Right lung (tissue), 5 donors: ENCODE measurements around the gene ADSS2. TPM values are rescaled to one million over a fixed set of nuclear protein-coding genes. Genes with fewer than 3 reads are reported as not detected.
"Not testable (repeated sequence)": the region's sequence is repeated elsewhere in the genome, so short reads cannot be mapped to it uniquely, and the experiment has no call there.

Experiments used
- DNase-seq, 2 donors: peaks; one replicate each; pipeline ENCODE4 v3.0.0-alpha.2; 2013
- polyA plus RNA-seq, 5 donors: library from polyadenylated mRNA; unstranded; fragments of 120-200 nt; gene quantifications; one replicate each; pipeline versions ENCODE4 v1.2.1 to v1.2.3, GENCODE V29; 2013; ENCODE audit warnings: inconsistent platforms in 1 of 5, low replicate concordance in 1 of 5; ENCODE audit not compliant: insufficient read length in 5 of 5, insufficient read depth in 1 of 5

The ADSS2 gene
- polyA plus RNA-seq, 5 donors: 43.6 to 60.7 (median 55.2) TPM

DNA sequence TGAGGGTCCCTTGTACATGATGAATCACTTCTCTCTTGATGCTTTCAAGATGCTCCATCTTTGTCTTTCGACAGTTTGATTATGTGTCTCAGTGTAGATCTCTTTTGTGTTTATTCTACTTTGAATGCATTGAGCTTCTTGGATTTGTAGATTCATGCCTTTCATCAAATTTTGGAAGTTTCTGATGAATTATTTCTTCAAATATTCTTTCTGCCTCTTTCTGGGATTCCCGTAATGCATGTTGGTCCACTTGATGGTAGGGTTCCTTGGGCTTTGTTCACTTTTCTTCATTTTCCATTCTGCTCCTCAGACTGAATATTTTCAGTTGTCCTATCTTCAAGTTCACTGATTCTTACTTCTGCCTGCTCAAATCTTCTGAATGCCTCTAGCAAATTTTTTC, 50.7 kb downstream of the ADSS2 start:
- DNase-seq: no peak

DNA sequence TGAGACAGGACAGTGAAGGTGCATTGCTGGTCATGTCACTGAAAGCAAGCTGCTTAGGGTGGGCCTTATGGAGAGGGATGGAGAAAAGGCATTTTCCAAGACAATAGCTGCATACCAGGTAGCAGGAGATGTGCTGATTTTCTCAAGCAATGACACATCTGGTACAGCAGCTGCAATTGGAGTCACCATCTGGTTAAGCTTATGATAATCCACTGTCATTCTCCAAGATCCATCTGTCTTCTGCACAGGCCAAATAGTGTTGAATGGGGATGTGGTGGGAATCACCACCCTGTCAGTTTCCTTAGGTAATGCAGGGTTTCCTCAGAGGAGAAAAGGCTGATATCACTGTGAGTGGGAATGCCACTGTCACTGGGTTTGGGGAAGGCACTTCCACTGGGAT, 54.6 kb downstream of the ADSS2 start:
- no peak for DNase-seq

DNA sequence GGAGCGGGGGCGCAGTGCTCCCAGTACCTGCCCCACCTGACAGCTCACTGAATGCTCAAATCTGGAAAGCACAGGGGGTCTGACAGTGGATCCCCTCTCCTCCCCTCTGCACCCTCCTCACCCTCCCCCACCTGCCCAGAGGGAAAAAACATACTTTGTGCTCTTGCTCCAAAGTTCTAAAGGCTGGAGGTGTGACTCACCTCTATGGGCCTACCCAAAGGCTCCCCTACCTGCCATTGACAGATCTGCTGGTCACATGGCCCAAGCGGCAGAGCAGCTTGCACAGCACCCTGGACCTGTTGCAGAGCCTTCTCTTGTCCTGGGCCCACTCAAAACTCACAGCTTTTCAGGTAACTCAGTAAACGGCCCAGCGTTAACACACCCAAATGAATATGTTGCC, 55.7 kb downstream of the ADSS2 start:
- DNase-seq: no peak

DNA sequence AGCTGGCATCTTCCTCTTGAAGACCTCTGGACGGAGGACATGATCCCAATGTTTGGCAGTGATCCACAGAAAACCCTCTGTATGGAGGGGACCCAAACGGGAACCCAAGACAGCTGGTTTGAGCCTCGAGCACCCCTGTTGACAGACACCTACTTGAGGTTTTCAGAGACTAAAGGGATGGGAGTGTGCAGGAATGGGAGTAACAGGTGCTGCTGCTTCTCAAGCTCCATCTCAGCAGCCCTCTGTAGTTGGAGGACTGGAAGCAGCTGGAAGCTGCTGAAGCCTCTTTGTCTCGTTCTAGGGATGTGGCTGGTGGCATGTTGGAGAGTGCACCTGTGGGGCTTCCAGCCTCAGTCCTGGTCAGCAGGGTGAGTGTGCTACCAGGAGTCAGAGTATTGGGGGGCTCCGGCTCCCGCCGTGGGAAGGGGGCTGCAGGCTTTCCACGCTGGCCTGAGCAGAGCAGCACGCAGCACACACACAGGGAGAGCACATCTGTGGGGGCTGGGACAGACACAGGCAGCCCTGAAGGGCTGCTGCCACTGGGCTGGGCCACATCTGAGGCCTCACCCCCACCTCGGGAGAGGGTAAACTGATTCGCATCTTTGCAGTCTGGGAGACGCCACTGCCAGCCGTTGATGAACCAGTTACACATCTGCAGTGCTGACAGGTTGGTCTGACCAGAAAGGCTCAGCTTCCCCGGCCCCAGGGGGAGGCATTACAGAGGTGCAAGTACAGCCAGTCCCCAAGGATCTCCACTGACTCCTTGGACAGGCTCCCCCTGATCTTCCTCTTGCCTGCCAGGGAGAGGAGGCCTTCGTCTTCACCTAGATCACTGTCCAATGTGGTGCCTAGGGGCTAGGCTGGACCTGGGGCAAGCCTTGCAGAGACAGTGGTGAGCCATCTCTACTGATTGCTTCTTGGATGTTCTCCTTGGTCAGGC, 56.6 kb downstream of the ADSS2 start:
- DNase-seq: no peak

DNA sequence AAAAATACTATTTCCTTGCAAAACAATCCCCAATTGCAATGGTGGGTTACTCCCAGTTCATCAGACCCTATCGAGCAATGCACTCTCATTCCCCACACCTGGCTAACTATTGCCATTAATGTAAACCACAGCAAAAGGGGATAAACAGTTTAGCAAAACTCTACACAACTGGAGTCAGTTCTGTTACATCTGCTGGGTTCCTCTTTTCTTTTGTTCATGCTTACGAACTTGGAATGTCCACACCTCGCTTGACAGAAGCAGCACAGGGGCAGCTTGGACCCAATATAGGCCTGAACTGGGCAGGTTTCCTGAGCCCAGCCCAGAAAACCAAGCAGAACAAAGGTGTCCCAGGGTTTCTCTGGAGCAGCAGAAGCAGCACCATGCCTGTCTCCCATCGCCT, 57.4 kb downstream of the ADSS2 start:
- DNase-seq: no peak

DNA sequence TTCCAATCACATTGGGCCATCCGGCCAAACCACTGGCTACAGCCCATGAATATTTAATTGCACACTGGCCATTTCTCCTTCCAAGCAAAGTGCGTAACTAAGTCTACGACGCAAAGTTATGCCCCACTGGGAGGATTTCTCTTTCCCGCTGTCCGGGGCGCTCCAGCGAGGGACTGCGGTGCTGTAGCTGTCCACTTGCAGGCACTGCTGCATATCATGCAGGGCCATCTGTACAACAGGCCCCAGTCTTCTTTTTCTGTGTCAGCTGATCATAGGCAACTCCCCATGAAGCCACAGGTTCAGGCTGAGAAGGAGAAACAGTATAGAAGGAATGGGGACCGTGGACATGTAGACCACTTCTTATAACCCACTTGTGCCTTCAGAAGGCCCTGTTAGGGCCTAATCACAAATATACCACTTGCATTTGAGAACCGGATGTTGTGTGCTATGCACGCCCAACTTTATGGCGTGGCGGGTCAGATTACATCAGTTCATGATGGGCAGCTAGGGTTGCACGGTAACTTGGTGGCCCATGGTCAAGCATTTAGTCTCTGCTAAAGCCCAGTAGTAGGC, 58.0 kb downstream of the ADSS2 start:
- DNase-seq: no peak

DNA sequence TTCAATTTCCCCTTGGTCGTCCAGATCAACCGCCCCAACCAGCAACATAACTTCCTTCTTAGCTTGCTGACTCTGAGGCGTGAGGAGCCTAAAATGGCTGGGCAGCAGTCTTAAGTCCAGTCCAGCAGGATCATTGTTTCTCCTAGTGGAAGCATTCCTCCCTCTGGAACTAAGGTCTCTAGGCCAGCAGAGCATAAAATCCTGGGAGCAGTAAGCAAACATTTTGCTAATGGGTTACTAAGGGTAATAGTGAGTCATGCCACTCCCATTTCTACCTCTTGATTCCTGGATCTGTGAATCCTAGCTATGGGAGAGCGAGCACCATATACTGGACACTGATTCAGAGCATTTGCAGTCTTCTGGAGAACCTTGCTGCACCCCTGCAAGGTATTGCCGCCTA, 59.9 kb downstream of the ADSS2 start:
- no peak for DNase-seq

DNA sequence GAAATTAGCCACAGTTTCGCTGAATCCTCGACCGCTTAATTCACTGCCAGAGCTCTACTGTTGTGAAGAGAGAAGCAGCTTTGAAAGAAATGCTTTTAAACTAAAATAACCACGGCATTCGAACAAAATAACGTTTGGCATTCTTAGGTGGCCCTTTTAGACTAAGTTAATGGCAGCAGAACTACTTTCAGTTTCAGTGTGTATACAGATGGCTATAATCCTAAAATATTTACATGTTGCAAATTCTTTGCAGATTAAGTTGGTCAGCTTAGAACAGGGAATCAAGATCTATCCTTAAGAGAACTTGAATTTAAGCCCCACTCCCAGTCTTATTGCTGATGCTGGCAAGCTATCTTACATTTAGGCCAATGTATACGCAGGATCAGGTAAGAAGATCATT, 62.7 kb downstream of the ADSS2 start:
- DNase-seq: no peak

DNA sequence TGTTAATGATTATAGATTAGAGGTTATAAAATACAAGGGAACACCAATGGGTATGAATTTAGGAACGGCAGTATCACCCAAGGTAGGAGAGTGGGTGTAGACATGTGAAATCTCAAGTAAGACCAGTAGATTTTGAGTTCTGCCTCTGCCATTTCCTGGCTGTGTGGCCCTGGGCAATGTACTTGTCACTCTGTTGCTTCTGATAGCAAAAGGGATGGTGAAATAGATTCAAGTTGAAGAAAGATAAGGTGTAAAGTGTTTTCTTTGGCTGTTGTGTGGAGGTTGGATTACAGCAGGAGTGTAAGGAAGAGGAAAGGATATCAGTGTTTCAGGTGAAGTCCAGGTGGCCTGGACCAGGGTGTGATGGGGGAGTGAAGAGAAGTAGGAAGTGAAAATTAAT, 64.3 kb downstream of the ADSS2 start:
- no peak for DNase-seq

DNA sequence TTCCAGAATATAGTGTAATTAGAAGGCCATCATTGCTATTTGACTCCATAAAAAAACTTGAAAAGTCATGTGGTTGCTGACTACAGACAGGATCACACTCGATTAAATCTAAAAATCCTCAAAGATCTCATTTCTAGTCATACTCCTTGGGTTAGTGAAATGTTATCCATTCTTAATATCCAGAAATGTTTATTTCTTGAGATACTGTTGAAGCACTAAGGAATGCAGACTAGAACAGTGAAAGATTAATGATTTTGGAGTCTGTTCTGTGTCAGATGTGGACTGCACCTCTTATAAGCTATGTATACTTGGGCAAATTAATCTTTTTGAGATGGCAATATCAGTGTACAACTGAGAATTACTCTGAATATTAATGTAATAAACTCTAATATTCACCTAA, 65.1 kb downstream of the ADSS2 start:
- no peak for DNase-seq

DNA sequence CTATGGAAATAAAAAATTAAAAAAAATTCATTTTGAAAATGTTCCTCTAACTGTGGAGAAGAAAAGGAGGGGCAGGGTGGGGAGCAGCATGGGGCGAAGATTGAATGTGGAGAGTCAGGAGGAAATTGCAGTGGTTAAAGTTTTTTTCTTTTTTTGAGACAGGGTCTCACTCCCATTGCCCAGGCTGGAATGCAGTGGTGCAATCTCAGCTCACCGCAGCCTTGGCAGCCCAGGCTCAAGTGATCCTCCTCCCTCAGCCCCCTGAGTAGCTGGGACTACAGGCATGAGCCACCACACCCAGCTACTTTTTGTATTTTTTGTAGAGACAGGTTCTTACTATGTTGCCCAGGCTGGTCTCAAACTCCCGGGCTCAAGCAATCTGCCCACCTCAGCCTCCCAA, 67.6 kb downstream of the ADSS2 start:
- no peak for DNase-seq

DNA sequence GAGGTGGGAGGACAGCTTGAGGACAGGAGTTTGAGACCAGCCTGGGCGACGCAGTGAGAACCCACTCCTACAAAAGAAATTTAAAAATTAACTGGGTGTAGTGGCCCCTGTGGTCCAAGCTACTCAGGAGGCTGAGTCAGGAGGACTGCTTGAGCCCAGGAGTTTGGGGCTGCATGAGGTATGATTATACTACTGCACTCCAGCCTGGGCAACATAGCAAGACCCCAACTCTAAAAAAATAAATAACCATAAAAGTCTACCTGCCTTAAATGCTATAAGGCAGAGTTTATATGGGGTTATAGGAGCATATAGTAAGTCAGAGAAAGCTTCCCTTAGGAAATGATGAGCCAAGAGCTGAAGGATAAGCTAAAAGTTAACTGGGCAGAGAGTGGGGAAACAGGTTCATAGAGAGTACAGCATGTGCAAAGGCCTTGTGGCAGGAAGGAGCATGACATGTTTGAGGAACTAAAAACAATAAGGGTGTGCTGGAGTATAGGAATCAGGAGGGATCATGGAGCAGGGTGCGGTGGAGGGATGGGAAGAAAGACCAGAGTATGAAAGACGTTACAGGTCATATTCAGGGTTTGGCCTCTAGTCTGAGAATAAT, 68.3 kb downstream of the ADSS2 start:
- no peak for DNase-seq

DNA sequence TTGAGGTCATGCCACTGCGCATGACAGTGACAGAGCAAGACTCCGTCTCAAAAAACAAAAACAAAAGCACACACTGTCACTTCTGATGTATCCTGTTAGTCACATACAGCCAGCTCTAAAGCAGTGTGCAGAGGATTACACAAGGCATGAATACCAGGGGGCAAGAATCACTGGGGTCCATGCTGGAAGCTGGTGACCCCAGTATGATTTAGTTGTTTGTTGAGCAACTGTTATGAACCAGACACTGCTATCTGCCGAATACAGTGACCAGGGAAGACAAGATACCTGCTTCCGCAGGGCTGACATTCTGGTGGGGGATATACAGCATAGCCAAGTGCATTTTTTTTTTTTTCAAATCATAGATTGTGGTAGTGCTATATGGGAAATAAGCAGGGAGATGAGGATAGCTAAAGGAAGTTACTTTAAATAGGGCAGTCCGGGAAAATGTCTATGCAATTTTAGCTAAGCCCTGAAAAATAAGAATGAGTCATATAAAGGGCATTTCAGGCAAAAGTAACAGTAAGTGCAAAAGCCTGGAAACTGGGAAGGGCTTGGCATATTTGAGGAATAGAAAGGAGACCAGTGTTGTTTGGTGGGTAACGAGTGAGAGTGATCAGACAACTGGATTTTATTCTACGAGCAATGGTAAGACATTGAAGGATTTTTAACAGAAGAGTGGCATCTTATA, 69.7 kb downstream of the ADSS2 start:
- DNase-seq: no peak

DNA sequence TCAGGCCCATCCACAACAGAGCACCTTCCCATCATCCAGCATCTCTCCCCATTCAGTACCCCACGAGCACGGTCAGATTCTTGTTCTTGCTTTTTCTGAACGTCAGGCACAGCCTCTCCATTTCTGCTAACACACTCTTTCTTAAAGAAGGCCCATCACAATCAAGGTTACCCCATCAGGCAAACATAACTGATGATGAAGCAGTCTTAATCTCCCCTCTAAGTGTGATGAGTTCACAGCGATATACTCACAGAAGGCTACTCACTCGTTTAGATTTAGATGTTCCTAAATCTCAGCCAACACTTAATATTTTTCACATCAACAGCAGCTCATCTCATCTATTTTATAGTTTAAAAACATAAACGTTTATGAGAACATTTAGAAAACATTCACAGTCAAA, 75.6 kb downstream of the ADSS2 start:
- DNase-seq: peak; percentile 42 to 77

DNA sequence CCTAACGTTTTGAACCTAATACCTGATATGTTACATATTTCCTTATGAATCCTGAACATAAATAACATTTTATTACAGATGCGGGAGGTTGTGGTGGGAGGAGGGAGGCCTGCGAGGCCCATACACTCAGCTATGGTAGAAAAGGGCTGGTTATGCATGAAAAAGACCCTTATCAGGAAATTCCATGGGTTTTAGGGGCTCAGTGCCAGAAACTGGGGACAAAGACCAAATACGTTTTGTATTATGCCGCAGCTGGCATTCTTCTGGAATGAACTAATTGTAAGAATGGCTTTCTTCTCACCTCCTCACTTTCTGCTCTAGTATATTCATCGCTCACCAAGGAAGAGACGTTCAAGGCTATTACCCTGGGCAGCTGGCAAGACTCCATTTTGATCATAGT, 76.7 kb downstream of the ADSS2 start:
- no peak for DNase-seq

DNA sequence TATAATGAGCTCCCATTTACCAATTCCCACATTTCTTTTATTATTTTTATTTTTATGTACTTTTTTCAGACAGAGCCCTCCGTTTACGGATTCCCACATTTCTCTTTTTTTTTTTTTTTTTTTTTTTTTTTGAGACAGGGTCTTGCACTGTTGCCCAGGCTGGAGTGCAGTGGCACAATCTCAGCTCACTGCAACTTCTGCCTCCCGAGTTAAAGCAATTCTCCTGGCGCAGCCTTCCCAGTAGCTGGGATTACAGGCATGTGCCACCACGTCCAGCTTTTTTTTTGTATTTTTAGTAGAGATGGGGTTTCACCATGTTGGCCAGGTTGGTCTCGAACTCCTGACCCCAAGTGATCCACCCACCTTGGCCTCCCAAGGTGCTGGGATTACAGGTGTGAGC, 77.2 kb downstream of the ADSS2 start:
- not testable (repeated sequence) for DNase-seq

DNA sequence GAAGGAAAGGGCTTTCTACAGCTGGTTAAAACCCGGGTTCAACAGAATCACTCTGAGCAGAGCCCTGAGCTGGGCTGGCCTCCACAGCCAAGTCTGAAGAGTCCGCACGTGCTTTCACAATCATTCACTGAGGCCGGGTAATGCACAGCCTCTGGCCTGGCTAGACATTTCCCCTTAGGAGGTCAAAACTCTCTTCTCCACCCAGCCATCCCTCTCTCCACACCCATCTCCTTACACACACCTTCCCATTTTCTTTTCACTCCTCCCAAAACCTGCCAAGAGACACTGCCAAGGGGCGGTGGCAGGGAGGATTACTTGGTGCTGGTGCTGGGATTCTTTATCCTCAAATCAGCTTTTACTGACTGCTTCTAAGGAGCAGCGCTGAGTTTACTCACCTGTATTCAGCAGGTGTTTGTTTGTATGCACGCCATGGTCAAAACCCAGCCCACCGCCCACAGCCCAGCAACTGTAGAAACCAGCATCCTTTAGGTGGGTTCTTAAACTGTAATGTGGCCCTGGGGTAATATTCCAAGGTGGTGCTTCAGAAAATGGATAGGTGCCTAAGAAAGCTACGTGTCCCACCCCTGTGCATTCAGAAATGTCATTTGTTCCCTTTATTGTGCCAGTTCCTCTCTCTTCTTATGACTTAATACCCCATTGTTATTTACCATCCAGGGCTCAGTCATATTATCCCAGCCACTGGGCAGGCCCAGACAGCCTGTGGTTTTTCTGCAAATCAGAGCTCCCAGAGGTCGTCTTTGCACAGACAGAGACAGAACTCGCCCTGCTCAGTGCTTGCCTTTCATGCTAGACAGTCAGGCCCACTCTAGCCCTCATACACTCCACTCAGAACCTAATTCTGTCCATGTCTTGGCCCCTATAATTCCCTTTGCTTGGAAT, 80.2 kb downstream of the ADSS2 start:
- DNase-seq: no peak

DNA sequence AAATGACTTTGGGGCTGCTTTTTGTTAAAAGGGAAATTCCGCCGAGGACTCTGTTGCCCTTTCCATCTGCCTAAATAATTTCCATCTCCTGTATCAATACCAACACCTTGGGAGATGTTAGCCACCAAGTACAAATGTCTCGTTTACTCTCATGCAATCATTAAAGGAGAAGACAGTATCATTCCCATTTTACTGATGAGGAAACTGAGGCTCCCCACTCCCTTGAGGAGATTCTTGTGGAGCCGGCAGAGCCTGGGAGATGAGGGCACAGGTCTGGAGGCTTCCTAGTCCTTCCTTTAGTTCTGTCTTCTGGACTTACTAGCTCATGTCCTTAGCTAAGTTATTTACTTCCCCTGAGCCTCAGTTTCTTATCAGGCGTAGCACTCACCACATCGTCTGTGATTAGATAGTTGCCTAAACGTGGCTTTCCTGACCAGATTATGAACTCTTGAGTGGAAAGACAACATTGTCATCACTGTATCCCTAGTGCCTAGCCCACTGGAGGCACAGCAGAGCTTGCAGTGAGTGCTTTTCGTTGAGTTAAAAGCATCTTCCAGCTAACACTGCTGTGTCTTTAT, 81.6 kb downstream of the ADSS2 start:
- DNase-seq: no peak

DNA sequence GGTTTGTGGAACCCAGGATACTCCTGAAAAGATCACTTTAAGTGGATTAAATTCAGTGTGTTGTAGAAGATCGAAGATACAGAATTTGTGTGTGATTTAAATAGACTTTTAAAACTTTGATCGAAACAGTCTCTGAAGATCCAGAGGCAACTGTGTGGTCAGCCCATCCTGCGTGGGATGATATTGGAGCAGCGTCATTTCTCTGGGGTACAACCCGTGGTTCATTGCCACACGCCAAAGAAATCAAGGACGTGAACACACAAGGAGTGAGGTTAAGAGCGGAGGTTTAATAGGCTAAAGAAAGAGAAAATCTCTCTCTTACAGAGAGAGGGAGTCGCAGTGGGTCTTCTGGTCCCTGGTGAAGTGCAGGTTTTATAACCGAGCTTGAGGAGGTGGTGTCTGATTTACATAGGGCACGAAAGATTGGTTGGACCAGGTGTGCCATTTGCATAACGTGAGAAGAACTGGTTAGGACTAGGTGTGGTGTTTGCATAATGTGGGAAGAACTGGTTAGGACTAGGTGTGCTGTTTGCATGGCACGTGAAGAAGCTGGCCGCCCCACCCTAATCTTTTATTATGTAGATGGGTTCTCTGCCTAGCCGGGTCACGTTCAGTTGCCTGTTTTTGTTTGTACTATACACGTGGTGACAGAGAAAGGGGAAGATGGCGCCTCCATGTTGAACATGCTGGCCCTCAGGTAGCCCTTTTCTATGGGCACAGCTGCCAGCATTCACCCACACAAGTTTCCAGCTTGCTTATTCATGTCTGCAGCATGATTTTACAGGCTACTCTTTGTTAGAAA, 82.3 kb downstream of the ADSS2 start:
- DNase-seq: no peak

DNA sequence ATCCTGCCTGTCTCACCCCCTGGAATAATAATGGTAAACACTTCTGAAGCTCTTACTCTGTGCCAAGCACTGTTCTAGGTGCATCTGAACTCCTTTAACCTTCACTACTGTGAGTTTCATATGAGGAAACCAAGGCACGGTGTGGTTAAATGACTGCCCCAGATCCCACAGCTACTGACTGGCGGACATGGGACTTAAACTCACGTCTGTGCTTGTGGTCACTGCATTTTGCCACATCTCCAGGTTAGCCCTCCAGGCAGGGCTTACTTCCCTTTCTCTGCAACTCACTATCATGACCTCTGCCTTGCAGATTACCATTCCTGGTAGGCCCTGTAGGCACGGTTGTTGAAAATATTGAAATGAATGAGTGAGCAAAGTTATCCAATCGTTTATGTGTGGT, 83.4 kb downstream of the ADSS2 start:
- DNase-seq: no peak
